ENCODE data around the gene SLC46A2.

DNA sequence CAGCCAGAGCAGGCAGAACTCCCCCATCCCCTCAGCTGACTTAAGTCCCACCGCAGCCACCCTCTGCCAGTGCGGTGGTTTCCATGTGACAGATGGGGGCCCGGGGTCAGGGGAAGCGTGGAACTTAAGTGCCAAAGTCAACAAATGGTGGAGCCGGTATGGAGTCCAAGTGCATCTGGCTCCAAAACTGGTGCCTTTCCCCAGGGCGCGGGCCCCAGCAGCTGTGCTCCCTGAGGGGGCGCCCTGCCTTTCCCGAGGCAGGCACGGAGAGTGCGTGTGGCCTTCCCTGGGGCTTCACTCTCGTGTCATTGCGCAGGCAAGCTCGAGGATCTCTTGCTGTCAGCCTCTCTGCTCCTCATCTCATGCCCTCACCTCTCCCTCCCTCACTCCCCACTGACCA, 33.8 kb downstream of the SLC46A2 start:
- TF ChIP-seq, protein P1, sequence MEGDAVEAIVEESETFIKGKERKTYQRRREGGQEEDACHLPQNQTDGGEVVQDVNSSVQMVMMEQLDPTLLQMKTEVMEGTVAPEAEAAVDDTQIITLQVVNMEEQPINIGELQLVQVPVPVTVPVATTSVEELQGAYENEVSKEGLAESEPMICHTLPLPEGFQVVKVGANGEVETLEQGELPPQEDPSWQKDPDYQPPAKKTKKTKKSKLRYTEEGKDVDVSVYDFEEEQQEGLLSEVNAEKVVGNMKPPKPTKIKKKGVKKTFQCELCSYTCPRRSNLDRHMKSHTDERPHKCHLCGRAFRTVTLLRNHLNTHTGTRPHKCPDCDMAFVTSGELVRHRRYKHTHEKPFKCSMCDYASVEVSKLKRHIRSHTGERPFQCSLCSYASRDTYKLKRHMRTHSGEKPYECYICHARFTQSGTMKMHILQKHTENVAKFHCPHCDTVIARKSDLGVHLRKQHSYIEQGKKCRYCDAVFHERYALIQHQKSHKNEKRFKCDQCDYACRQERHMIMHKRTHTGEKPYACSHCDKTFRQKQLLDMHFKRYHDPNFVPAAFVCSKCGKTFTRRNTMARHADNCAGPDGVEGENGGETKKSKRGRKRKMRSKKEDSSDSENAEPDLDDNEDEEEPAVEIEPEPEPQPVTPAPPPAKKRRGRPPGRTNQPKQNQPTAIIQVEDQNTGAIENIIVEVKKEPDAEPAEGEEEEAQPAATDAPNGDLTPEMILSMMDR (IDR thresholded peaks at IDR 0.05): no peak
- no peak for TF ChIP-seq POLR2AphosphoS5 (IDR thresholded peaks at IDR 0.05; ENCODE audit: insufficient read depth in 1 of 2, low read depth in 1 of 2)
